ENCODE data around the gene C1QC. TPM values are rescaled to one million over a fixed set of nuclear protein-coding genes. Genes with fewer than 3 reads are reported as not detected.
A peak's percentile ranks its signal among the peaks of the same experiment; 100 is the strongest.

The C1QC gene
- total and polyA plus RNA-seq, 2 of the 8 experiments (the other 6 are each of a cell fraction or from before 2014, with no cell fraction given), result not detected

DNA sequence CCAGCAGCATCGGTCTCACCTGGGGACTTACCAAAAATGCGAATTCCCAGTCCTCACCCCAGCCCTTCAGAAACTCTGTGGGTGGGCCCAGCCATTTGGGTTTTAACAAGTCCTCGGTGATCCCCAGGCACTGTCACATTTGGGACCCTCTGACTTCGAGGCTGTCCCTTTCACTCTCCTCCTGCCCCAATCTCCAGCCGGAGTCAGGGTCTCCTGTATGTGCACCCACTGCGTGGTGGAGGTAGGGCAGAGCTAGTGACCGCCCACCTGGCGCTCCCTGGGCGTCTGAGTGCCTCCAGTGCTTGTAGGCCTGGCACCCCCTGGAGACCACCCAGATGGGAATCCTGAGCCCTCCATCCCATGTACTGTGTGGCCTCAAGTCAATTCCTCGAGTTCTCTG lies 49.0 kb upstream of the C1QC start:
- no peak overlapping the region for H4K5ac ChIP-seq (ENCODE audit: insufficient read length, low read depth, low read length)
- H2BK15ac ChIP-seq (ENCODE audit: low read length), result no peak overlapping the region
- H3K79me1 ChIP-seq (ENCODE audit: low read depth, low read length), result no peaks in the 10 kb centered on the region
- no peak overlapping the region for H2BK12ac ChIP-seq (ENCODE audit: low read depth, low read length)
- ChIA-PET POLR2A (ENCODE audit: partially characterized antibody) (interaction anchor here (0.7 to 1.2 kb wide), 2 partner anchors 20 to 22 kb away, joined by 3 read pairs; no protein-coding TSS in a partner anchor), CTCF (ENCODE audit: partially characterized antibody) (no interaction called here)
- FAIRE-seq, result no peak
- H3K27me3 ChIP-seq (replicated peaks in 1 of 4; ENCODE audit: control insufficient read depth in 3 of 4, extremely low read depth in 1 of 4, insufficient read depth in 3 of 4, low read length in 3 of 4), result no peaks in the 10 kb centered on the region
- H3K4ac ChIP-seq (replicated peaks; ENCODE audit: insufficient read length, low read depth, low read length), result no peak overlapping the region
- no peak overlapping the region for H2BK5ac ChIP-seq (ENCODE audit: low read depth, low read length)
- H4K91ac ChIP-seq (replicated peaks; ENCODE audit: insufficient read length, low read length), result no peak overlapping the region
- peaks cover 4% of the 10 kb centered on the region; the same call in 1 of the 2 replicates for H3K23me2 ChIP-seq (ENCODE audit: low read depth, low read length)
- no peak overlapping the region for H3K23ac ChIP-seq (ENCODE audit: insufficient read length)
- H4K8ac ChIP-seq (ENCODE audit: extremely low read depth, insufficient read depth, low read length), result 0 out of 2 replicates have a peak overlapping the region, but pooled peaks have one; percentile 18
- no peak overlapping the region for H3K18ac ChIP-seq (ENCODE audit: extremely low read depth, low read length)
- no peak overlapping the region for H2AK5ac ChIP-seq (ENCODE audit: low read depth, low read length)
- no peak overlapping the region for H2BK20ac ChIP-seq (ENCODE audit: low read length)
- no peak overlapping the region for H3K9ac ChIP-seq (replicated peaks in 1 of 4; ENCODE audit: extremely low read depth in 1 of 4, low read depth in 3 of 4, low read length in 3 of 4)
- no peaks in the 10 kb centered on the region for H3K36me3 ChIP-seq (ENCODE audit: control insufficient read depth in 2 of 4, insufficient read depth in 4 of 4, low read length in 3 of 4)
- H3K4me3 ChIP-seq (ENCODE audit: extremely low read depth in 1 of 4, insufficient read depth in 2 of 4, low read depth in 3 of 4, low read length in 4 of 4), result no peak overlapping the region
- H2BK120ac ChIP-seq (replicated peaks; ENCODE audit: low read depth, low read length), result no peak overlapping the region
- peaks cover 0 to 10% (median 2%) of the 10 kb centered on the region in 4 experiments; a peak in 3 of 7 replicates for H3K4me1 ChIP-seq (replicated peaks in 1 of 4; ENCODE audit: control insufficient read depth in 3 of 4, insufficient read depth in 4 of 4, low read length in 3 of 4)
- H4K20me1 ChIP-seq (replicated peaks in 1 of 2; ENCODE audit: control insufficient read depth in 1 of 2, insufficient read depth in 2 of 2, low read length in 2 of 2), result no peaks in the 10 kb centered on the region
- H3K79me2 ChIP-seq (ENCODE audit: control insufficient read depth in 1 of 2, insufficient read depth in 2 of 2, low read length in 2 of 2), result no peaks in the 10 kb centered on the region
- H3K4me2 ChIP-seq (ENCODE audit: insufficient read depth in 1 of 2, low read depth in 2 of 2, low read length in 2 of 2), result no peak overlapping the region
- no peak overlapping the region for H3K27ac ChIP-seq (ENCODE audit: low read depth, low read length)
- H2AFZ ChIP-seq (ENCODE audit: low read length), result no peak overlapping the region
- DNase-seq (ENCODE audit: low read depth in 1 of 2, low spot score in 2 of 2), result no peak
- 82% methylated on average over 7 of the region's 10 CpGs; no CpG with 5 or more reads in 1 of the 2 experiments for WGBS, 2 experiments (ENCODE audit: extremely low coverage in 1 of 2, insufficient coverage in 1 of 2, insufficient read length in 1 of 2, insufficient replicate concordance in 2 of 2, low coverage in 1 of 2, low lambda C conversion rate in 2 of 2, missing lambda C conversion rate in 1 of 2)
- H3K14ac ChIP-seq (ENCODE audit: insufficient read length), result no peak overlapping the region
- no peaks in the 10 kb centered on the region for H3K9me3 ChIP-seq (ENCODE audit: insufficient read depth in 2 of 2, low read depth in 1 of 2, low read length in 1 of 2)
- no peak overlapping the region for H3K56ac ChIP-seq (replicated peaks; ENCODE audit: insufficient read length, low read depth, low read length)

Measured in H1 (cell line).